GM18526 (cell line): ENCODE measurements around the gene EWSR1.

ENCODE experiments used
- POLR2A ChIP-seq: IDR thresholded peaks from 3 replicates; pipeline ENCODE4 v1.6.1; 2011; ENCODE audit not compliant: insufficient read length; ENCODE audit errors: extremely low read depth

The EWSR1 gene

DNA sequence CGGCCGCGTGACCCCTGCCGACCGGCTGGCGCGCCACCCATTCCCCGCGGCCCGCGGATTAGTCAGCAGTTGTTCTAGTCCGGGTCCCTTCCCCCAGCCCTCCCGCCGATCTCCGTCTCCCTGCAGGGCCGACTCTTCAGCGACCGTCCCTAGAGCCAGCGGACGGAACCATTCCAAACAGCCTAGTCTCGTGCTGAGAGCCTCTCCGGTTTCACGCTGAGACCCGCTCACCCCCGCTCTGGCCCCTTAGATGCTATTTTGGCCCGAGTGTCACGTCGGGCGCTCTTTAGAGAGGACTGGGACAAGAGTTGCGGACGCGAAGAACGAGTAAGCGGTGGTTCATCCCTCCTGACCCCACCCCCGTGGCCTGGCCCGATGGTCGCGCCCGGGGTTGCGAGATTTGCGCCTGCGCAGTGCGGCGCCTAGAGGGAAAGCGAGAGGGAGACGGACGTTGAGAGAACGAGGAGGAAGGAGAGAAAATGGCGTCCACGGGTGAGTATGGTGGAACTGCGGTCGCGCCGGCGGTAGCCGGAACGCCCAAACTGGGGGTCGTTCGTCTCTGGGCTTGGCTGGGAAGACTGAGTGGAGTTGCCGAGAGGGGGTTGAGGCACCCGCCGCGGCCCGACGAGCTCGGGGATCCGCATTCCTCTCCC, at the start of gene EWSR1, which contains the start of gene RHBDD3:
Gene EWSR1 (plus strand): TSS at position 411 of the 653 bp plus-strand sequence. CDS start 69 bp downstream, at position 480.
Gene RHBDD3 (minus strand): TSS at position 124 of the 653 bp plus-strand sequence. CDS start 2,355 bp downstream, outside the sequence.
- TF ChIP-seq POLR2A, result peak; percentile 62

- no peak for TF ChIP-seq POLR2A
Measured at GRCh38 chr22:29218758-29219408, 49.2 kb upstream of the EWSR1 start.

GRCh38 chr22:29219881-29220670, 48.0 kb upstream of the EWSR1 start:
- no peak for TF ChIP-seq POLR2A

GRCh38 chr22:29224121-29224858, 43.8 kb upstream of the EWSR1 start:
- no peak for TF ChIP-seq POLR2A

- no peak for TF ChIP-seq POLR2A
Measured at GRCh38 chr22:29224859-29225410, 43.1 kb upstream of the EWSR1 start.

GRCh38 chr22:29225422-29226090, 42.5 kb upstream of the EWSR1 start:
- no peak for TF ChIP-seq POLR2A

DNA sequence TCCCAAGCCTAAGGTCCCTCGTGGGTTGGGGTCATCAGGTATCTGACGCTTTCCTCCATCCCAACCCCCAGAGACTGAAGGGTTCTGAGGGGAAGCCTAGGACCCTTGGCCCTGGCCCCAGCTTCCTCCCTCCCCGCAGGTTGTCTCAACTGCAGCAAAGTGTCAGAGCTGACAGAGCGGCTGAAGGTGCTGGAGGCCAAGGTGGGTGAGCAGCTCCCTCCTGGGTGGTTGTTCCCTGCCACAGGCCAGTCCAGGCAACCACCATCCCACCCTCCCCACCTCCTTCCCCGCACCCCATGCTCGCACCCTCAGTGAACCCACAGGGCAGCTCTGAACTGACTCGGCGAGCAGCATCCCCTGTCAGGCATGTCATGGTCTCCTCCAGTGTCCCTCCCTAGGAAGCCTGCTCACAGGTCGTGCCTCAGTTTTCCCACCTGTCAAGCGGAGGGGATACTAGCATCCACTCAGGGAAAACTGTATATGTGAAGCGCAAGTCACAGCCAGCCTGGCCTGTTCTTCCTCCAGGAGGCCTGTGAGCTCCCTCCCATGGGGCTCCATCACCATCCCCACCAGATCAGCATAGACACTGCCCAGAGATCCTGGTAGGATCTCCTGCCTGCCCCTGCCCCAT, 41.6 kb upstream of the EWSR1 start:
- no peak for TF ChIP-seq POLR2A

DNA sequence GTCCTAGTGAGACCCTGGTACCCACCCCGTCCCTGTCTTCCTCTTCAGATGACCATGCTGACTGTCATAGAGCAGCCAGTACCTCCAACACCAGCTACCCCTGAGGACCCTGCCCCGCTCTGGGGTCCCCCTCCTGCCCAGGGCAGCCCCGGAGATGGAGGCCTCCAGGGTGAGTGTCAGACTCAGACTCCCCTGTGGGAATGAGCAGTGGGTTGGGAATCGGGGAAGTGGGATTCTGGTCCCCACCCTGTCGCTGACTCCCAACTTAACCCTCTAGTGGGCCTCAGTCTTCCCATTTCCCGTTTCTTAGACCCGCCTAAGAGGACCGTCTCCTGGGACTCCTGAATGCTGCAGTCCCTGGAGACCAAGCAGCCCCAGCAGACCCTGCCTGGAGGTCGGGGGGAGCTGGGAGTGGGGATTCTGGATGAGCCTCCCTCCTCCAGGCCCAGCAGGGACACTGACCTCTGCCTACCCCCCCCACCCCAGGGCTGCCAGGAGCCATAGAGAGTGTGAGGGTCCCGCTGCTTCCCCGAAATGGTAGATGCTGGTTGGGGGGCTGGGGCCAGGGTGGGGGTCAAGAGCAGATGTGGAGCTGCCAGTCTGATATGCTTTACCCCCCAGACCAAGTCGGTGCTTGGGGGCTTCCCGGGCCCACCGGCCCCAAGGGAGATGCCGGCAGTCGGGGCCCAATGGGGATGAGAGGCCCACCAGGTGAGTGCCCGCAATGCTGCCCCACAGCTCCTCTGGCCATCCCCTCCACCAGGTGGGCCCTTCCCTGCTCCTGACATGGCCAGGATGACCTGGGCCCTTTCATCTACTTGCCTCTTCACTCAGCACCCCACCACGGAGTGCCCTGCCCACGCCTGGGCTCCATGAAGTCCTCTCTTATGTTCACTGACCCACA, 36.8 kb upstream of the EWSR1 start:
- TF ChIP-seq POLR2A, result no peak

- TF ChIP-seq POLR2A, result no peak
Measured at GRCh38 chr22:29231971-29232959, 35.8 kb upstream of the EWSR1 start.

- TF ChIP-seq POLR2A, result no peak
Measured at GRCh38 chr22:29233277-29233877, 34.7 kb upstream of the EWSR1 start.

DNA sequence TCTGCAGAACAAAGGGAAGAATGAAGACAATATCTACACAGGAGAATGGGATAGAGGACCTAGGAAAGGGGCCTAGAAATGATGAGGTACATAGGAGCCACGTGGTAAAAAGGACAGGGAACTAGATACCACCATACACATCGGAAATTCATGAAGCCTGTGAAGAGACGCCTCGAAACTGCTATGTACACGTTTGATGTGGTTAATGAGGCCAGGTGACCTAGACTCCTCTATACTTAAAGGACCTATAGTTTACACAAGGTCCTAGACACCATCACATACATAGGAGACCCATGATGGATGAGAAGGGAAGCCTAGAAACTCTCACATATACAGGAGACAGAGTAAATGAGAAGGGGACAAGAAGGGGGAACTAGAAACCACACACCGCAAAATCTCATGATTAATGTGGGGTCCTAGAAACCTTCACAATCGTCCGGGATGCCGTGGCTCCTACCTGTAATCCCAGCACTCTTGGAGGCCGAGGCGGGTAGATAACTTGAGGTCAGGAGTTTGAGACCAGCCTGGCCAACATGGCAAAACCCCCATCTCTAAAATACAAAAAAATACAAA, 24.1 kb upstream of the EWSR1 start:
- no peak for TF ChIP-seq POLR2A
